Endodermal cell (in vitro differentiated cells): Measurements from ENCODE around the gene OR13D1. TPM values are rescaled to one million over a fixed set of nuclear protein-coding genes. Genes with fewer than 3 reads are reported as not detected.

Experiments used
- DNase-seq: peaks from one replicate; pipeline ENCODE4 v3.0.0-alpha.2; 2017
- H3K27ac ChIP-seq: 2 replicates; pipeline ENCODE4 v1.5.1; 2013; ENCODE audit warnings: mild to moderate bottlenecking, low read depth, low read length, moderate library complexity
- H3K27me3 ChIP-seq: 2 replicates; pipeline ENCODE4 v1.6.1; 2013; ENCODE audit warnings: mild to moderate bottlenecking, low read length, moderate library complexity; ENCODE audit not compliant: insufficient read depth, control insufficient read depth, poor library complexity, severe bottlenecking
- H3K36me3 ChIP-seq: 2 replicates; pipeline ENCODE4 v1.7.0; 2013; ENCODE audit warnings: mild to moderate bottlenecking, low read length, moderate library complexity; ENCODE audit not compliant: control insufficient read depth, insufficient read depth
- H3K4me1 ChIP-seq: one replicate; pipeline ENCODE4 v1.7.0; 2013; ENCODE audit warnings: low read length; ENCODE audit not compliant: control insufficient read depth, insufficient read depth
- H3K4me3 ChIP-seq: 2 replicates; pipeline ENCODE4 v1.5.1; 2013; ENCODE audit warnings: mild to moderate bottlenecking, low read length, moderate library complexity
- H3K9ac ChIP-seq: 2 replicates; pipeline ENCODE4 v1.6.1; 2013; ENCODE audit warnings: mild to moderate bottlenecking, low read length, moderate library complexity; ENCODE audit not compliant: poor library complexity, severe bottlenecking; ENCODE audit errors: extremely low read depth
- H3K9me3 ChIP-seq: 2 replicates; pipeline ENCODE4 v1.6.1; 2013; ENCODE audit warnings: mild to moderate bottlenecking, low read length, moderate library complexity; ENCODE audit not compliant: control insufficient read depth
- H3K27ac Mint-ChIP-seq: 2 replicates; pipeline ENCODE4 v1.8.0; 2020; ENCODE audit warnings: mixed read lengths
- H3K27me3 Mint-ChIP-seq: 2 replicates; pipeline ENCODE4 v1.8.0; 2021; ENCODE audit warnings: mild to moderate bottlenecking, mixed read lengths; ENCODE audit not compliant: insufficient read depth
- H3K36me3 Mint-ChIP-seq: 2 replicates; pipeline ENCODE4 v1.8.0; 2020; ENCODE audit warnings: low read depth, mixed read lengths
- H3K4me1 Mint-ChIP-seq: 2 replicates; pipeline ENCODE4 v1.8.0; 2020; ENCODE audit warnings: mixed read lengths
- H3K4me3 Mint-ChIP-seq: 2 replicates; pipeline ENCODE4 v1.8.0; 2020; ENCODE audit warnings: mild to moderate bottlenecking, moderate library complexity, mixed read lengths
- H3K9me3 Mint-ChIP-seq: 2 replicates; pipeline ENCODE4 v1.8.0; 2020; ENCODE audit warnings: mild to moderate bottlenecking, mixed read lengths
- WGBS, 2 experiments: methylation state at CpG; one replicate each; pipeline versions ENCODE4 v1.1.5 to v1.1.7; 2013; ENCODE audit warnings: missing lambda C conversion rate in 2 of 2, mixed read lengths in 1 of 2; ENCODE audit not compliant: insufficient coverage in 1 of 2, insufficient read length in 1 of 2; 5-methylcytosine and 5-hydroxymethylcytosine counted together
- long read RNA-seq, 4 experiments: library from polyadenylated mRNA in 2 of 4; library from RNA in 1 of 4; library from capped mRNA in 1 of 4; stranded (forward) in 3 of 4; unstranded in 1 of 4; transcript quantifications; one replicate each; pipeline ENCODE4 v2.0.0, GENCODE V29; 2020 to 2021; ENCODE audit warnings: inconsistent platforms in 1 of 4
- polyA plus RNA-seq, 2 experiments: library from polyadenylated mRNA; stranded (reverse); fragments of 50-300 nt; gene quantifications; one replicate each; pipeline ENCODE4 v1.2.3, GENCODE V29; 2013
- total RNA-seq, 2 donors: library from RNA; stranded (reverse); fragmentation: NEBNext Ultra II Directional in 1 of 2; extraction: Animal tissue kit (Norgen Biotek cat#: 25700) in 1 of 2; gene quantifications; 2 replicates in 1 of 2; 3 replicates in 1 of 2; pipeline ENCODE4 v1.2.1, GENCODE V29; 2021
- TF ChIP-seq, protein P1 (sequence below): fragments of 200-600 bp; sonication (generic); conservative IDR thresholded peaks from 2 replicates; pipeline ENCODE4 v1.5.0; 2021; ENCODE audit warnings: antibody characterized with exemption, mild to moderate bottlenecking

Gene OR13D1, protein sequence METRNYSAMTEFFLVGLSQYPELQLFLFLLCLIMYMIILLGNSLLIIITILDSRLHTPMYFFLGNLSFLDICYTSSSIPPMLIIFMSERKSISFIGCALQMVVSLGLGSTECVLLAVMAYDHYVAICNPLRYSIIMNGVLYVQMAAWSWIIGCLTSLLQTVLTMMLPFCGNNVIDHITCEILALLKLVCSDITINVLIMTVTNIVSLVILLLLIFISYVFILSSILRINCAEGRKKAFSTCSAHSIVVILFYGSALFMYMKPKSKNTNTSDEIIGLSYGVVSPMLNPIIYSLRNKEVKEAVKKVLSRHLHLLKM
- total RNA-seq, result not detected
- polyA plus RNA-seq (2013, experiment 1 of 2), result not detected
- polyA plus RNA-seq (2013, experiment 2 of 2), result not detected
- long read RNA-seq, experiment 1, result 0 reads
- long read RNA-seq, experiment 2, result 0 reads
- long read RNA-seq, experiment 3, result 0 reads
- long read RNA-seq, experiment 4, result 0 reads

DNA sequence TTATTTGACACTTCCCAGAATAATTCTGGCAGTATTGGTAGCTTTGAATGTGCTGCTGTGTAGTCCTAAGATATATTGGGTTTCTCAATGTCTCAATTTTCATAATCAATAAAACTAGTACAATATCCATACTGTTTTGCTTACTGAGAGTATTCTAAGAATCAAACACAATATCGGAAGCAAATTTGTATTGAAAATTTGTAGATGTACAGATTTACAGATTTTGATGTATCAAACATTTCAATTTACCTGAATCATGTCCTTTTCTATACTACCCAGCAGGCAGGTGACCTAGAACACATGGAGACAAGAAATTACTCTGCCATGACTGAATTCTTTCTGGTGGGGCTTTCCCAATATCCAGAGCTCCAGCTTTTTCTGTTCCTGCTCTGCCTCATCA lies at the start of gene OR13D1:
Gene OR13D1, plus strand, starts transcription at position 301 of the 400 bp plus-strand sequence. Its CDS starts 0 bp downstream, at position 301.
- Histone ChIP-seq H3K27ac (no peak within 1 kb of the TSS), H3K36me3 (no peaks in the 10 kb centered on the region), H3K4me3 (no peak within 1 kb of the TSS), H3K9me3 (no peaks in the 10 kb centered on the region), H3K9ac (no peak within 1 kb of the TSS), H3K27me3 (no peaks in the 10 kb centered on the region), H3K4me1 (no peaks in the 10 kb centered on the region)
- Mint-ChIP-seq H3K36me3 (no peaks in the 10 kb centered on the region), H3K9me3 (no peaks in the 10 kb centered on the region), H3K27ac (no peak within 1 kb of the TSS), H3K4me3 (no peak within 1 kb of the TSS), H3K4me1 (no peaks in the 10 kb centered on the region), H3K27me3 (no peaks in the 10 kb centered on the region)
- DNase-seq, result no peak
- TF ChIP-seq, protein P1, sequence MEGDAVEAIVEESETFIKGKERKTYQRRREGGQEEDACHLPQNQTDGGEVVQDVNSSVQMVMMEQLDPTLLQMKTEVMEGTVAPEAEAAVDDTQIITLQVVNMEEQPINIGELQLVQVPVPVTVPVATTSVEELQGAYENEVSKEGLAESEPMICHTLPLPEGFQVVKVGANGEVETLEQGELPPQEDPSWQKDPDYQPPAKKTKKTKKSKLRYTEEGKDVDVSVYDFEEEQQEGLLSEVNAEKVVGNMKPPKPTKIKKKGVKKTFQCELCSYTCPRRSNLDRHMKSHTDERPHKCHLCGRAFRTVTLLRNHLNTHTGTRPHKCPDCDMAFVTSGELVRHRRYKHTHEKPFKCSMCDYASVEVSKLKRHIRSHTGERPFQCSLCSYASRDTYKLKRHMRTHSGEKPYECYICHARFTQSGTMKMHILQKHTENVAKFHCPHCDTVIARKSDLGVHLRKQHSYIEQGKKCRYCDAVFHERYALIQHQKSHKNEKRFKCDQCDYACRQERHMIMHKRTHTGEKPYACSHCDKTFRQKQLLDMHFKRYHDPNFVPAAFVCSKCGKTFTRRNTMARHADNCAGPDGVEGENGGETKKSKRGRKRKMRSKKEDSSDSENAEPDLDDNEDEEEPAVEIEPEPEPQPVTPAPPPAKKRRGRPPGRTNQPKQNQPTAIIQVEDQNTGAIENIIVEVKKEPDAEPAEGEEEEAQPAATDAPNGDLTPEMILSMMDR, result no peak
- no CpG with 5 or more reads among the region's 1 CpG for WGBS, 2 experiments

DNA sequence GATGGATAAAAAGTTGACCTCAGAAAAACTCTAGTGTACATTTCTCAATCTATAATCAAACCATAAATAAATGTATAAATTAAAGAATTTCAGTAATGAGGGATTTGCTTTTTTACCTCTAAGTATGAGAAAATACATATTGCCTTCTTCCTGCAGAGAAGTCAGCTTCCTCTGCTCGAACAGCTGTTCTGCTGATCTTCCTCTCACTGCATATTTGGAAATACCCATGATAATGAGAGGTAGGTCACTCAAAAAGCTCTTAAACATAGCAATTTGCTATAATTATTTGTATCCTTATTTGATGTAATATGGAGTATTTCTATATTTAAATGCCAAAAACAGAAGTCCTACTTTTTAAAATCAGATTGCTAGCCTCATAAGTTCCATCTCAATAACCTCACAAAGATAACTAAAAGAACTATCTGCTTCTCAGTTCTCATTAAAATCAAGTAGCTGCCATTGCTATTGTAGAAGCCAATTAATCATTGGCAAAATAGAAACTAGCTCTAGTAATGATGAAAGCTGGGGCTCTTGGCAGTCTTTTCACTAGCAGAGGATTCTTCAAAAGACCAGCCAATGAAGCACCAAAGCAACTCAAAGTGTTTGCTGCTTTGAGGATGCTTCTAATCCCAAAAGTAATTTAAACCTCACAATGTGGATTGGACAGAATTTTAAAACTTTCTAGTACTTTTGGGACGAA lies 35.7 kb upstream of the OR13D1 start:
- no peak for DNase-seq
- Histone ChIP-seq H3K9ac (no peak overlapping the region), H3K4me1 (no peaks in the 10 kb centered on the region), H3K27ac (no peak overlapping the region), H3K27me3 (no peaks in the 10 kb centered on the region), H3K9me3 (peaks cover 4% of the 10 kb centered on the region), H3K4me3 (no peak overlapping the region), H3K36me3 (no peaks in the 10 kb centered on the region)
- TF ChIP-seq, protein P1, result no peak
- peaks cover 7% of the 10 kb centered on the region for H3K9me3 Mint-ChIP-seq
- H3K27ac Mint-ChIP-seq, result no peak overlapping the region
- H3K4me3 Mint-ChIP-seq, result no peak overlapping the region
- H3K36me3 Mint-ChIP-seq, result no peaks in the 10 kb centered on the region
- H3K27me3 Mint-ChIP-seq, result peaks cover 2% of the 10 kb centered on the region
- H3K4me1 Mint-ChIP-seq, result peaks cover 6% of the 10 kb centered on the region
- WGBS, 2 experiments, result 62% methylated on average over 1 of the region's 2 CpGs; no CpG with 5 or more reads in 1 of the 2 experiments

DNA sequence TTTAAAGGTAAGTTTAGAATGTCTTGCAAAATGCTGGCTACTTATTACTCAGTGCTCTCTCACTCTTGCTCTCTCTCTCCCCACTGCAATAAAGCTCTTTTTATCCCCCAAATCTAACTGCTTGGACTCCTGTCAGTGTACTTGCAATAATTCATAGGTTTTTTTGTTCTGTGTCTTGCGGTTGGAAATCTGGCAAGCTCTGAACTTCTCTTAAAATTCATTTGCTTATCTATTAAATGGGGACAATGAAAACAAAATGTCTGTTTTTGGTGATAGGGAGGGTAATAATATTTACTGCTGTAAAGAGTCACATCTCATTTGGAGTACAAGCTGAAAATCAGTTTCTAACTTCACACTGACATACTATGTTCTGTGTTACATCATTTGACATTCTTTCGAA lies 18.7 kb upstream of the OR13D1 start:
- Mint-ChIP-seq H3K27ac (no peak overlapping the region), H3K4me1 (no peaks in the 10 kb centered on the region), H3K4me3 (no peak overlapping the region), H3K36me3 (no peaks in the 10 kb centered on the region), H3K9me3 (no peaks in the 10 kb centered on the region), H3K27me3 (no peaks in the 10 kb centered on the region)
- H3K36me3 ChIP-seq, result no peaks in the 10 kb centered on the region
- H3K27ac ChIP-seq, result no peak overlapping the region
- no peaks in the 10 kb centered on the region for H3K9me3 ChIP-seq
- no peaks in the 10 kb centered on the region for H3K27me3 ChIP-seq
- no peaks in the 10 kb centered on the region for H3K4me1 ChIP-seq
- 83 to 100% methylated on average over 1 to 2 of the region's 2 CpGs for WGBS, 2 experiments
- DNase-seq, result no peak
- no peak overlapping the region for H3K4me3 ChIP-seq
- TF ChIP-seq, protein P1, result no peak
- no peak overlapping the region for H3K9ac ChIP-seq
